PC-9 (cell line): ENCODE data around the gene RASGEF1B.

Source experiments
- CTCF ChIP-seq: fragments of 200-600 bp; sonication (generic); conservative IDR thresholded peaks from 2 replicates; pipeline ENCODE4 v1.6.1; 2017; ENCODE audit warnings: mixed run types, antibody characterized with exemption, mild to moderate bottlenecking, moderate library complexity
- EZH2 ChIP-seq: fragments of 200-600 bp; sonication (generic); IDR thresholded peaks from 2 replicates; pipeline ENCODE4 v1.8.0; 2017; ENCODE audit warnings: antibody characterized with exemption, low read depth

GRCh38 chr4:81404741-81405140 is 67.0 kb downstream of the RASGEF1B start:
- TF ChIP-seq CTCF (no peak), EZH2 (no peak)
